BLaER1 treated with 17β-estradiol and CSF1 and Interleukin-3, amounts not matched to agents 10 nM and 100 nM (cell line): ENCODE data around the gene RHBDL1.

Experiments
- H3K27ac ChIP-seq, 11 experiments: shearing (Covaris generic); formaldehyde crosslinking; 2 replicates each; pipeline ENCODE4 v1.8.1; 2022
- H3K27me3 ChIP-seq, 11 experiments: shearing (Covaris generic); formaldehyde crosslinking; 2 replicates each; pipeline ENCODE4 v1.8.1; 2022
- H3K36me3 ChIP-seq, 11 experiments: shearing (Covaris generic); formaldehyde crosslinking; 2 replicates each; pipeline ENCODE4 v1.8.1; 2022
- H3K4me1 ChIP-seq, 10 experiments: shearing (Covaris generic); formaldehyde crosslinking; 2 replicates each; pipeline ENCODE4 v1.8.1; 2022
- H3K4me2 ChIP-seq, 11 experiments: shearing (Covaris generic); formaldehyde crosslinking; 2 replicates each; pipeline ENCODE4 v1.8.1; 2022
- H3K4me3 ChIP-seq, 10 experiments: shearing (Covaris generic); formaldehyde crosslinking; 2 replicates each; pipeline ENCODE4 v1.8.1; 2022
- H3K9ac ChIP-seq, 11 experiments: shearing (Covaris generic); formaldehyde crosslinking; 2 replicates each; pipeline ENCODE4 v1.8.1; 2022
- H3K9me3 ChIP-seq, 11 experiments: shearing (Covaris generic); formaldehyde crosslinking; replicated peaks in 1 of 11; 2 replicates each; pipeline ENCODE4 v1.8.1; 2022
- H4K20me1 ChIP-seq, 11 experiments: shearing (Covaris generic); formaldehyde crosslinking; 2 replicates each; pipeline ENCODE4 v1.8.1; 2022
- Cebpa-rat ChIP-seq, 11 experiments: shearing (Covaris generic); IDR thresholded peaks; 2 replicates each; pipeline ENCODE4 v1.8.1; 2022

RHBDL1 gene

GRCh38 chr16:658679-659571 lies 16.5 kb upstream of the RHBDL1 start:
- Histone ChIP-seq H3K4me2 (no peak overlapping the region), H3K27me3 (no peaks in the 10 kb centered on the region), H3K27ac (no peak overlapping the region), H3K4me3 (no peak overlapping the region), H3K36me3 (peaks cover 0 to 74% (median 47%) of the 10 kb centered on the region in 11 experiments; a peak in 20 of 22 replicates), H3K9ac (no peak overlapping the region), H4K20me1 (peaks cover 0 to 64% (median 0%) of the 10 kb centered on the region in 11 experiments; a peak in 5 of 22 replicates), H3K9me3 (no peaks in the 10 kb centered on the region), H3K4me1 (peaks cover 14 to 27% (median 24%) of the 10 kb centered on the region in 10 experiments)
- TF ChIP-seq Cebpa-rat (IDR thresholded peaks at IDR 0.05) = no peak

GRCh38 chr16:659618-660017 lies 15.9 kb upstream of the RHBDL1 start:
- Histone ChIP-seq H3K9me3 (no peaks in the 10 kb centered on the region), H3K36me3 (peaks cover 0 to 68% (median 45%) of the 10 kb centered on the region in 11 experiments; a peak in 20 of 22 replicates), H3K4me2 (peak overlapping the region in 3 of 11 experiments; percentile 68 to 82 (median 75); a peak in 3 of 22 replicates), H3K4me1 (peaks cover 14 to 33% (median 29%) of the 10 kb centered on the region in 10 experiments), H3K4me3 (no peak overlapping the region), H4K20me1 (peaks cover 0 to 64% (median 0%) of the 10 kb centered on the region in 11 experiments; a peak in 5 of 22 replicates), H3K9ac (peak overlapping the region in 2 of 11 experiments; percentile 30 to 38; a peak in 1 of 22 replicates), H3K27me3 (no peaks in the 10 kb centered on the region), H3K27ac (0 out of 22 replicates have a peak overlapping the region, but pooled peaks of 1 of the 11 experiments have one; percentile 35)
- TF ChIP-seq Cebpa-rat (IDR thresholded peaks at IDR 0.05) = no peak

GRCh38 chr16:660132-660458 lies 15.4 kb upstream of the RHBDL1 start:
- H3K4me2 ChIP-seq = peak overlapping the region; percentile 39 to 82 (median 63); a peak in 21 of 22 replicates
- peak overlapping the region in 8 of 11 experiments; percentile 17 to 54 (median 36); a peak in 14 of 22 replicates for H3K9ac ChIP-seq
- H3K36me3 ChIP-seq = peaks cover 0 to 63% (median 43%) of the 10 kb centered on the region in 11 experiments; a peak in 20 of 22 replicates
- no peaks in the 10 kb centered on the region for H3K27me3 ChIP-seq
- H4K20me1 ChIP-seq = peaks cover 0 to 60% (median 0%) of the 10 kb centered on the region in 11 experiments; a peak in 5 of 22 replicates
- no peaks in the 10 kb centered on the region for H3K9me3 ChIP-seq
- H3K4me3 ChIP-seq = 0 out of 20 replicates have a peak overlapping the region, but pooled peaks of 1 of the 10 experiments have one; percentile 34
- peaks cover 14 to 38% (median 29%) of the 10 kb centered on the region in 10 experiments for H3K4me1 ChIP-seq
- TF ChIP-seq Cebpa-rat (IDR thresholded peaks at IDR 0.05) = no peak
- H3K27ac ChIP-seq = peak overlapping the region in 7 of 11 experiments; percentile 29 to 53 (median 48); a peak in 12 of 22 replicates

GRCh38 chr16:660459-661183 lies 14.8 kb upstream of the RHBDL1 start:
- Histone ChIP-seq H3K4me1 (peaks cover 14 to 42% (median 29%) of the 10 kb centered on the region in 10 experiments), H3K9ac (peak overlapping the region in 10 of 11 experiments; percentile 22 to 64 (median 54); a peak in 17 of 22 replicates), H3K27me3 (no peaks in the 10 kb centered on the region), H4K20me1 (peaks cover 0 to 54% (median 0%) of the 10 kb centered on the region in 11 experiments; a peak in 5 of 22 replicates), H3K9me3 (no peaks in the 10 kb centered on the region), H3K4me3 (0 out of 20 replicates have a peak overlapping the region, but pooled peaks of 2 of the 10 experiments have one; percentile 20 to 34), H3K36me3 (peaks cover 0 to 58% (median 38%) of the 10 kb centered on the region in 11 experiments; a peak in 20 of 22 replicates), H3K4me2 (peak overlapping the region; percentile 39 to 82 (median 64)), H3K27ac (peak overlapping the region in 7 of 11 experiments; percentile 29 to 56 (median 50); a peak in 14 of 22 replicates)
- TF ChIP-seq Cebpa-rat (IDR thresholded peaks at IDR 0.05) = no peak

- Histone ChIP-seq H4K20me1 (peaks cover 0 to 51% (median 0%) of the 10 kb centered on the region in 11 experiments; a peak in 5 of 22 replicates), H3K27me3 (no peaks in the 10 kb centered on the region), H3K4me3 (no peak overlapping the region), H3K9ac (peak overlapping the region in 9 of 11 experiments; percentile 22 to 64 (median 54); a peak in 15 of 22 replicates), H3K9me3 (no peaks in the 10 kb centered on the region), H3K27ac (peak overlapping the region in 6 of 11 experiments; percentile 1 to 56 (median 50); a peak in 7 of 22 replicates), H3K36me3 (peaks cover 0 to 54% (median 33%) of the 10 kb centered on the region in 11 experiments; a peak in 20 of 22 replicates), H3K4me1 (peaks cover 14 to 43% (median 29%) of the 10 kb centered on the region in 10 experiments), H3K4me2 (peak overlapping the region; percentile 31 to 70 (median 55); a peak in 19 of 22 replicates)
- no peak for TF ChIP-seq Cebpa-rat (IDR thresholded peaks at IDR 0.05)
These were observed 14.2 kb upstream of the RHBDL1 start for GRCh38 chr16:661184-661821.

- H3K9me3 ChIP-seq = no peaks in the 10 kb centered on the region
- peaks cover 15 to 51% (median 36%) of the 10 kb centered on the region in 10 experiments for H3K4me1 ChIP-seq
- no peaks in the 10 kb centered on the region for H3K27me3 ChIP-seq
- no peak overlapping the region for H3K4me3 ChIP-seq
- H3K36me3 ChIP-seq = peaks cover 0 to 52% (median 25%) of the 10 kb centered on the region in 11 experiments; a peak in 20 of 22 replicates
- H3K9ac ChIP-seq = peak overlapping the region in 5 of 11 experiments; percentile 8 to 64 (median 44); a peak in 6 of 22 replicates
- no peak overlapping the region for H3K4me2 ChIP-seq
- H3K27ac ChIP-seq = 0 out of 22 replicates have a peak overlapping the region, but pooled peaks of 1 of the 11 experiments have one; percentile 46
- H4K20me1 ChIP-seq = peaks cover 0 to 43% (median 0%) of the 10 kb centered on the region in 11 experiments; a peak in 5 of 22 replicates
- TF ChIP-seq Cebpa-rat (IDR thresholded peaks at IDR 0.05) = no peak
These were observed 13.4 kb upstream of the RHBDL1 start for GRCh38 chr16:662095-662494.

GRCh38 chr16:662597-662996 lies 12.9 kb upstream of the RHBDL1 start:
- Histone ChIP-seq H3K4me2 (no peak overlapping the region), H3K4me1 (peaks cover 20 to 56% (median 41%) of the 10 kb centered on the region in 10 experiments), H3K4me3 (no peak overlapping the region), H3K9me3 (no peaks in the 10 kb centered on the region), H3K9ac (peak overlapping the region in 3 of 11 experiments; percentile 8 to 59 (median 19); a peak in 4 of 22 replicates), H4K20me1 (peaks cover 0 to 38% (median 0%) of the 10 kb centered on the region in 11 experiments; a peak in 4 of 22 replicates), H3K27me3 (no peaks in the 10 kb centered on the region), H3K27ac (no peak overlapping the region), H3K36me3 (peaks cover 0 to 47% (median 20%) of the 10 kb centered on the region in 11 experiments; a peak in 19 of 22 replicates)
- no peak for TF ChIP-seq Cebpa-rat (IDR thresholded peaks at IDR 0.05)
